GM23248 (cell line): ENCODE data around the gene AHI1.

Source experiments
- EZH2 ChIP-seq: fragments of 200-600 bp; sonication (generic); IDR thresholded peaks from 2 replicates; pipeline ENCODE4 v1.6.1; 2018; ENCODE audit warnings: antibody characterized with exemption, mild to moderate bottlenecking; ENCODE audit not compliant: insufficient read depth, poor library complexity, severe bottlenecking
- EZH2phosphoT487 ChIP-seq: fragments of 200-600 bp; sonication (generic); IDR thresholded peaks from 2 replicates; pipeline ENCODE4 v1.6.1; 2018; ENCODE audit warnings: antibody characterized with exemption, moderate library complexity, mild to moderate bottlenecking, low read depth; ENCODE audit not compliant: insufficient read depth

GRCh38 chr6:135497412-135498184 is at the start of gene AHI1:
- TF ChIP-seq EZH2 (no peak), EZH2phosphoT487 (no peak)
